Measurements from ENCODE around the gene FTH1.

DNA sequence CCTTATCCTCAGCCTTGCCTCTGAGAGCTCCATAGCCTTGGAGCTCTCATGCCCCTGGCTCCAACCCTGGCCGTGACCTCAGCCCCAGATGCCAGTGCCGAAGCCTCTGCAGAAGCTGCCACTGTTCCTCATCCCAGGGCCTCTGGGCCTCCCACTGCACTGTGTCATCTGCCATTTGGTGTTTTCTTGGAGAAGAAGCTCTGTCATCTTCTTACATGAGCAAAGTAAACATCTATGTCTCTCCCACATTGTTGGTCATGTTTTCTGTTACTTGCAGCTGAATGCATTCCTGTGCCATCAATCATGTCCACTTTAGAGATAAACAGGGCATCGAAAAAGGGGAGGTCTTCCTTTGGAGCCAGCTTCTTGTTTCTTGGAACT, 45.0 kb upstream of the FTH1 start:
- no peak for TF ChIP-seq GATA3 (IDR thresholded peaks at IDR 0.05; ENCODE audit: low read depth, low read length)
- TF ChIP-seq GATA2 (IDR thresholded peaks at IDR 0.05; ENCODE audit: low read depth, low read length), result no peak

All from SH-SY5Y (cell line).